DND-41 (cell line): ENCODE measurements around the gene TFB1M.

Source experiments
- ATAC-seq: fragments of 200-7000 bp; cut with Tn5 transposase; 3 replicates; pipeline ENCODE4 v1.9.1; 2021; ENCODE audit warnings: low read depth; ENCODE audit not compliant: insufficient read depth
- DNase-seq: peaks from one replicate; pipeline ENCODE4 v3.0.0-alpha.2; 2020
- H2AFZ ChIP-seq: 2 replicates; pipeline ENCODE4 v1.6.0; 2012; ENCODE audit warnings: low read depth, low read length
- H3K27ac ChIP-seq: 2 replicates; pipeline ENCODE4 v1.5.1; 2012; ENCODE audit warnings: low read length, inconsistent platforms
- H3K27me3 ChIP-seq: fragments of 200-600 bp; sonication (generic); 2 replicates; pipeline ENCODE4 v1.6.0; 2012; ENCODE audit warnings: low read length, mild to moderate bottlenecking, inconsistent platforms; ENCODE audit not compliant: insufficient read depth, poor library complexity
- H3K36me3 ChIP-seq: 2 replicates; pipeline ENCODE4 v1.5.1; 2012; ENCODE audit warnings: low read length, inconsistent platforms; ENCODE audit not compliant: insufficient read depth
- H3K4me1 ChIP-seq: 2 replicates; pipeline ENCODE4 v1.5.1; 2012; ENCODE audit warnings: mild to moderate bottlenecking, low read length; ENCODE audit not compliant: insufficient read depth
- H3K4me2 ChIP-seq: 2 replicates; pipeline ENCODE4 v1.6.0; 2012; ENCODE audit warnings: mild to moderate bottlenecking, moderate library complexity, low read length, inconsistent platforms; ENCODE audit not compliant: insufficient read depth
- H3K4me3 ChIP-seq, 2 experiments: fragments of 200-600 bp in 1 of 2; shearing (Covaris generic) in 1 of 2; 2 replicates each; pipeline ENCODE4 v1.5.1; 2012 to 2016; ENCODE audit warnings: inconsistent platforms in 2 of 2, low read length in 2 of 2, mild to moderate bottlenecking in 2 of 2, low read depth in 1 of 2, moderate library complexity in 1 of 2
- H3K79me2 ChIP-seq: 2 replicates; pipeline ENCODE4 v1.6.0; 2012; ENCODE audit warnings: low read length, inconsistent platforms; ENCODE audit not compliant: insufficient read depth
- H3K9ac ChIP-seq: 2 replicates; pipeline ENCODE4 v1.6.0; 2012; ENCODE audit warnings: low read depth, mild to moderate bottlenecking, inconsistent platforms, low read length, moderate library complexity
- H3K9me3 ChIP-seq: 2 replicates; pipeline ENCODE4 v1.5.1; 2012; ENCODE audit warnings: low read length, moderate library complexity, mild to moderate bottlenecking, inconsistent platforms; ENCODE audit not compliant: insufficient read depth, severe bottlenecking
- H4K20me1 ChIP-seq: 2 replicates; pipeline ENCODE4 v1.6.0; 2012; ENCODE audit warnings: low read length; ENCODE audit not compliant: insufficient read depth
- CTCF ChIP-seq: IDR thresholded peaks from 2 replicates; pipeline ENCODE4 v1.5.1; 2012; ENCODE audit warnings: borderline replicate concordance, low read length, moderate library complexity, mild to moderate bottlenecking; ENCODE audit not compliant: poor library complexity, severe bottlenecking; ENCODE audit errors: extremely low read depth
- EZH2 ChIP-seq: IDR thresholded peaks from 3 replicates; pipeline ENCODE4 v1.6.1; 2012; ENCODE audit warnings: borderline replicate concordance, low read depth, mild to moderate bottlenecking, moderate library complexity, low read length, inconsistent platforms; ENCODE audit not compliant: severe bottlenecking

TFB1M gene

GRCh38 chr6:155244434-155244833 lies 69.8 kb downstream of the TFB1M start:
- Histone ChIP-seq H3K79me2 (no peaks in the 10 kb centered on the region), H3K9ac (no peak overlapping the region), H3K4me3 (no peak overlapping the region), H3K9me3 (no peaks in the 10 kb centered on the region), H3K4me1 (no peaks in the 10 kb centered on the region), H3K4me2 (no peak overlapping the region), H4K20me1 (no peaks in the 10 kb centered on the region), H3K27ac (no peak overlapping the region), H2AFZ (no peak overlapping the region), H3K36me3 (peaks cover 8% of the 10 kb centered on the region; the same call in 1 of the 2 replicates), H3K27me3 (no peaks in the 10 kb centered on the region)
- DNase-seq (no peak), ATAC-seq (no peak)
- no peak for TF ChIP-seq EZH2
- no peak for TF ChIP-seq CTCF

- Histone ChIP-seq H2AFZ (no peak overlapping the region), H3K27me3 (no peaks in the 10 kb centered on the region), H3K4me3 (no peak overlapping the region), H3K79me2 (no peaks in the 10 kb centered on the region), H3K9ac (no peak overlapping the region), H3K9me3 (peaks cover 2% of the 10 kb centered on the region), H3K4me1 (no peaks in the 10 kb centered on the region), H3K4me2 (no peak overlapping the region), H4K20me1 (no peaks in the 10 kb centered on the region), H3K27ac (no peak overlapping the region), H3K36me3 (no peaks in the 10 kb centered on the region)
- ATAC-seq (no peak), DNase-seq (no peak)
- TF ChIP-seq EZH2: no peak
- TF ChIP-seq CTCF: no peak
These were observed 72.3 kb downstream of the TFB1M start for GRCh38 chr6:155241966-155242365.

GRCh38 chr6:155240905-155241600 lies 73.2 kb downstream of the TFB1M start:
- Histone ChIP-seq H2AFZ (no peak overlapping the region), H3K27ac (no peak overlapping the region), H3K4me1 (no peaks in the 10 kb centered on the region), H3K36me3 (no peaks in the 10 kb centered on the region), H4K20me1 (no peaks in the 10 kb centered on the region), H3K4me2 (no peak overlapping the region), H3K9me3 (peaks cover 2% of the 10 kb centered on the region), H3K79me2 (no peaks in the 10 kb centered on the region), H3K27me3 (no peaks in the 10 kb centered on the region), H3K9ac (no peak overlapping the region), H3K4me3 (no peak overlapping the region)
- no peak; the same call in 2 of the 3 replicates for ATAC-seq
- no peak for TF ChIP-seq EZH2
- no peak for TF ChIP-seq CTCF
- DNase-seq: no peak
